Activated CD8-positive, alpha-beta T cell treated with anti-CD3 and anti-CD28 coated beads for 36 hours (primary cell): ENCODE data around the gene P3H1. TPM values are rescaled to one million over a fixed set of nuclear protein-coding genes. Genes with fewer than 3 reads are reported as not detected.

Experiments
- ATAC-seq: fragments of 200-7000 bp; cut with Tn5 transposase; one replicate; pipeline ENCODE4 v1.10.0; 2021; ENCODE audit warnings: mild to moderate bottlenecking, moderate library complexity
- CTCF ChIA-PET: fragments of 350-600 bp; sonication (Branson Sonifier 250); formaldehyde crosslinking; loops from one replicate; lab custom pipeline; 2021; ENCODE audit warnings: antibody characterized with exemption; lab: Charles Lee
- POLR2A ChIA-PET: fragments of 350-600 bp; sonication (Branson Sonifier 250); formaldehyde crosslinking; loops from one replicate; lab custom pipeline; 2021; ENCODE audit warnings: antibody characterized with exemption; lab: Charles Lee
- DNase-seq: peaks from one replicate; pipeline ENCODE4 v3.0.0-alpha.2; 2020
- H3K27ac Mint-ChIP-seq: one replicate; pipeline ENCODE4 v1.8.0; 2021; ENCODE audit warnings: mild to moderate bottlenecking, mixed read lengths
- H3K27me3 Mint-ChIP-seq: one replicate; pipeline ENCODE4 v1.8.0; 2021; ENCODE audit warnings: mixed read lengths
- H3K36me3 Mint-ChIP-seq: one replicate; pipeline ENCODE4 v1.8.0; 2021; ENCODE audit warnings: low read depth, mixed read lengths
- H3K4me1 Mint-ChIP-seq: one replicate; pipeline ENCODE4 v1.8.0; 2021; ENCODE audit warnings: low read depth, mixed read lengths
- H3K4me3 Mint-ChIP-seq: one replicate; pipeline ENCODE4 v1.8.0; 2021; ENCODE audit warnings: mild to moderate bottlenecking, moderate library complexity, mixed read lengths
- H3K9me3 Mint-ChIP-seq: one replicate; pipeline ENCODE4 v1.8.0; 2021; ENCODE audit warnings: mixed read lengths
- CTCF ChIP-seq: fragments of 200-600 bp; IDR thresholded peaks from one replicate; pipeline ENCODE4 v1.8.0; 2022; ENCODE audit warnings: antibody characterized with exemption, mild to moderate bottlenecking
- intact Hi-C: fragments of 100-400 bp; cut with micrococcal nuclease; formaldehyde crosslinking; loops from one replicate; pipeline ENCODE4 v1.10.0; 2022
- total RNA-seq, 2 experiments: library from RNA; stranded (reverse); gene quantifications; one replicate each; pipeline ENCODE4 v1.2.3, GENCODE V29; 2021

P3H1 gene
- total RNA-seq, 2 experiments from 2014 or later: 34.7 to 34.8 TPM

GRCh38 chr1:42748461-42749410 lies 18.1 kb downstream of the P3H1 start:
- ATAC-seq (no peak), DNase-seq (no peak)
- Mint-ChIP-seq H3K4me1 (no peaks in the 10 kb centered on the region), H3K27ac (no peak overlapping the region), H3K27me3 (no peaks in the 10 kb centered on the region), H3K4me3 (no peak overlapping the region), H3K9me3 (no peaks in the 10 kb centered on the region), H3K36me3 (peaks cover 28% of the 10 kb centered on the region)
- CTCF ChIA-PET: interaction anchor here (0.9 to 1.1 kb wide), 2 partner anchors 18 to 322 kb away, joined by 3 read pairs; no protein-coding TSS in a partner anchor
- TF ChIP-seq CTCF: no peak
- intact Hi-C loops: loop anchor here (5.0 kb wide), 1 partner anchor 171 kb away; no protein-coding TSS in a partner anchor
- POLR2A ChIA-PET: interaction anchor here (1.2 to 1.4 kb wide), 2 partner anchors 11 to 176 kb away, joined by 3 to 5 read pairs; no protein-coding TSS in a partner anchor

GRCh38 chr1:42748021-42748420 lies 18.8 kb downstream of the P3H1 start:
- no peak for TF ChIP-seq CTCF
- ChIA-PET POLR2A (interaction anchor here (1.2 to 1.4 kb wide), 2 partner anchors 12 to 175 kb away, joined by 3 to 5 read pairs; no protein-coding TSS in a partner anchor), CTCF (interaction anchor here (2.5 kb wide), 1 partner anchor 170 kb away, joined by 7 read pairs; no protein-coding TSS in a partner anchor)
- intact Hi-C loops: loop anchor here (5.0 kb wide), 1 partner anchor 171 kb away; no protein-coding TSS in a partner anchor
- H3K27ac Mint-ChIP-seq: no peak overlapping the region
- ATAC-seq (no peak), DNase-seq (no peak)
- H3K4me1 Mint-ChIP-seq: no peaks in the 10 kb centered on the region
- no peak overlapping the region for H3K4me3 Mint-ChIP-seq
- H3K36me3 Mint-ChIP-seq: peaks cover 25% of the 10 kb centered on the region
- H3K9me3 Mint-ChIP-seq: no peaks in the 10 kb centered on the region
- no peaks in the 10 kb centered on the region for H3K27me3 Mint-ChIP-seq

- no peak overlapping the region for H3K27ac Mint-ChIP-seq
- POLR2A ChIA-PET: no interaction called here
- ATAC-seq: no peak
- no peaks in the 10 kb centered on the region for H3K9me3 Mint-ChIP-seq
- no peak overlapping the region for H3K4me3 Mint-ChIP-seq
- DNase-seq: peak; percentile 55
- CTCF ChIA-PET: interaction anchor here (0.7 to 2.5 kb wide), 10 partner anchors 9 to 574 kb away, joined by 3 to 7 read pairs (median 4); partner anchors contain the start of gene P3H1
- no peaks in the 10 kb centered on the region for H3K4me1 Mint-ChIP-seq
- no peaks in the 10 kb centered on the region for H3K27me3 Mint-ChIP-seq
- peaks cover 18% of the 10 kb centered on the region for H3K36me3 Mint-ChIP-seq
- peak; percentile 62 for TF ChIP-seq CTCF
- intact Hi-C loops: loop anchor here (5.0 kb wide), 1 partner anchor 170 kb away; no protein-coding TSS in a partner anchor
Measured at GRCh38 chr1:42747125-42747524, 19.7 kb downstream of the P3H1 start.

GRCh38 chr1:42746436-42747105 lies 20.3 kb downstream of the P3H1 start:
- H3K27me3 Mint-ChIP-seq: no peaks in the 10 kb centered on the region
- H3K4me1 Mint-ChIP-seq: no peaks in the 10 kb centered on the region
- no peak for ATAC-seq
- DNase-seq: no peak
- no peak overlapping the region for H3K27ac Mint-ChIP-seq
- TF ChIP-seq CTCF: no peak
- ChIA-PET CTCF (interaction anchor here (0.7 to 2.5 kb wide), 11 partner anchors 8 to 573 kb away, joined by 3 to 7 read pairs (median 3); partner anchors contain the start of gene P3H1), POLR2A (interaction anchor here (0.5 kb wide), 1 partner anchor 121 kb away, joined by 4 read pairs; no protein-coding TSS in a partner anchor)
- peaks cover 13% of the 10 kb centered on the region for H3K36me3 Mint-ChIP-seq
- no peak overlapping the region for H3K4me3 Mint-ChIP-seq
- no peaks in the 10 kb centered on the region for H3K9me3 Mint-ChIP-seq
- intact Hi-C loops: loop anchor here (5.0 kb wide), 1 partner anchor 169 kb away; no protein-coding TSS in a partner anchor
